ENCODE data around the gene B4GALNT3. TPM values are rescaled to one million over a fixed set of nuclear protein-coding genes. Genes with fewer than 3 reads are reported as not detected.

B4GALNT3 gene
- total RNA-seq, 1 experiment from 2014 or later: 2.3 TPM

- no peak overlapping the region for H3K4me3 ChIP-seq (ENCODE audit: low read depth in 2 of 2, low read length in 2 of 2)
- CTCF ChIA-PET: interaction anchor here (0.5 to 1.3 kb wide), 3 partner anchors 172 to 340 kb away, joined by 4 to 10 read pairs (median 4); no protein-coding TSS in a partner anchor
- POLR2A ChIA-PET: interaction anchor here (0.6 kb wide), 1 partner anchor 87 kb away, joined by 10 read pairs; no protein-coding TSS in a partner anchor
- H3K27me3 ChIP-seq (ENCODE audit: control insufficient read depth, insufficient read depth, low read length): no peaks in the 10 kb centered on the region
- DNase-seq (ENCODE audit: low read depth, low spot score) (no peak), ATAC-seq (peak; percentile 55; the same call in 1 of the 2 replicates)
- H3K9me3 ChIP-seq (ENCODE audit: control insufficient read depth, insufficient read depth, low read depth, low read length): no peaks in the 10 kb centered on the region
- peaks cover 51% of the 10 kb centered on the region for H3K4me1 ChIP-seq (ENCODE audit: control insufficient read depth, insufficient read depth, low read length)
- peak overlapping the region; percentile 88 for H3K27ac ChIP-seq (ENCODE audit: low read length)
- BruUV-seq (replicated peaks): no TSS peak
- TF ChIP-seq POLR2AphosphoS5 (IDR thresholded peaks at IDR 0.05; ENCODE audit: low read depth, low read length) (no peak), REST (IDR thresholded peaks at IDR 0.05; ENCODE audit: insufficient read depth in 1 of 2, low read depth in 2 of 2, low read length in 1 of 2) (no peak), SIN3A (IDR thresholded peaks at IDR 0.05; ENCODE audit: borderline replicate concordance, insufficient read depth, low read depth, low read length) (no peak), CTCF (IDR thresholded peaks at IDR 0.05) (no peak), TCF7L2 (IDR thresholded peaks at IDR 0.05; ENCODE audit: low read depth, low read length) (no peak)
- intact Hi-C loops (cut with micrococcal nuclease; ENCODE audit: unreplicated experiment) (loop anchor here (10.0 kb wide), 1 partner anchor 56 kb away; no protein-coding TSS in a partner anchor), in situ Hi-C loops (cut with HindIII; ENCODE audit: low pct_unique_long_range_greater_than_20kb, low sequenced_read_pairs) (no loop called here)
- H3K36me3 ChIP-seq (ENCODE audit: control insufficient read depth, insufficient read depth, low read length): no peaks in the 10 kb centered on the region
Observed at GRCh38 chr12:578748-579419, 119.1 kb downstream of the B4GALNT3 start.

- no peaks in the 10 kb centered on the region for H3K36me3 ChIP-seq (ENCODE audit: control insufficient read depth, insufficient read depth, low read length)
- ATAC-seq (no peak), DNase-seq (ENCODE audit: low read depth, low spot score) (no peak)
- intact Hi-C loops (cut with micrococcal nuclease; ENCODE audit: unreplicated experiment) (loop anchor here (10.0 kb wide), 1 partner anchor 55 kb away; no protein-coding TSS in a partner anchor), in situ Hi-C loops (cut with HindIII; ENCODE audit: low pct_unique_long_range_greater_than_20kb, low sequenced_read_pairs) (no loop called here)
- H3K4me3 ChIP-seq (ENCODE audit: low read depth in 2 of 2, low read length in 2 of 2): no peak overlapping the region
- BruUV-seq (replicated peaks): no TSS peak
- H3K27me3 ChIP-seq (ENCODE audit: control insufficient read depth, insufficient read depth, low read length): no peaks in the 10 kb centered on the region
- POLR2A ChIA-PET: interaction anchor here (0.6 kb wide), 1 partner anchor 241 kb away, joined by 18 read pairs; no protein-coding TSS in a partner anchor
- CTCF ChIA-PET: interaction anchor here (0.5 to 1.3 kb wide), 2 partner anchors 171 to 232 kb away, joined by 4 read pairs; no protein-coding TSS in a partner anchor
- TF ChIP-seq SIN3A (IDR thresholded peaks at IDR 0.05; ENCODE audit: borderline replicate concordance, insufficient read depth, low read depth, low read length): no peak
- H3K27ac ChIP-seq (ENCODE audit: low read length): peak overlapping the region; percentile 88
- H3K4me1 ChIP-seq (ENCODE audit: control insufficient read depth, insufficient read depth, low read length): peaks cover 51% of the 10 kb centered on the region
- H3K9me3 ChIP-seq (ENCODE audit: control insufficient read depth, insufficient read depth, low read depth, low read length): no peaks in the 10 kb centered on the region
Observed at GRCh38 chr12:579420-580110, 119.8 kb downstream of the B4GALNT3 start.
